Ishikawa (cell line): Measurements from ENCODE around the gene SIGLEC12.

ENCODE experiments used
- CEBPB ChIP-seq: IDR thresholded peaks from 2 replicates; pipeline ENCODE4 v1.6.1; 2012
- CREB1 ChIP-seq: IDR thresholded peaks from 2 replicates; pipeline ENCODE4 v1.6.1; 2012; ENCODE audit warnings: low read depth
- EGR1 ChIP-seq: IDR thresholded peaks from 2 replicates; pipeline ENCODE4 v1.6.1; 2012
- EP300 ChIP-seq: IDR thresholded peaks from 2 replicates; pipeline ENCODE4 v1.6.1; 2012; ENCODE audit warnings: borderline replicate concordance
- FOXM1 ChIP-seq: IDR thresholded peaks from 2 replicates; pipeline ENCODE4 v1.6.1; 2012; ENCODE audit warnings: low read depth, borderline replicate concordance
- MAX ChIP-seq: IDR thresholded peaks from 2 replicates; pipeline ENCODE4 v1.6.1; 2012
- NFIC ChIP-seq: IDR thresholded peaks from 2 replicates; pipeline ENCODE4 v1.6.1; 2012
- RAD21 ChIP-seq: IDR thresholded peaks from 2 replicates; pipeline ENCODE4 v1.6.1; 2012; ENCODE audit warnings: low read depth
- REST ChIP-seq: IDR thresholded peaks from 2 replicates; pipeline ENCODE4 v1.6.1; 2012; ENCODE audit warnings: low read depth, mild to moderate bottlenecking
- TAF1 ChIP-seq: IDR thresholded peaks from 2 replicates; pipeline ENCODE4 v1.6.1; 2012; ENCODE audit warnings: low read depth, mild to moderate bottlenecking
- TCF12 ChIP-seq: IDR thresholded peaks from 2 replicates; pipeline ENCODE4 v1.6.1; 2012; ENCODE audit warnings: low read depth
- TEAD4 ChIP-seq: IDR thresholded peaks from 2 replicates; pipeline ENCODE4 v1.6.1; 2012
- USF1 ChIP-seq: IDR thresholded peaks from 2 replicates; pipeline ENCODE4 v1.6.1; 2012
- YY1 ChIP-seq: IDR thresholded peaks from 2 replicates; pipeline ENCODE4 v1.6.1; 2012; ENCODE audit warnings: low read depth
- ZBTB7A ChIP-seq: IDR thresholded peaks from 2 replicates; pipeline ENCODE4 v1.6.1; 2012; ENCODE audit warnings: low read depth

The SIGLEC12 gene

GRCh38 chr19:51461723-51462161 is 39.9 kb downstream of the SIGLEC12 start:
- TF ChIP-seq CREB1 (no peak), CEBPB (no peak), FOXM1 (no peak), NFIC (no peak), EGR1 (no peak)

DNA sequence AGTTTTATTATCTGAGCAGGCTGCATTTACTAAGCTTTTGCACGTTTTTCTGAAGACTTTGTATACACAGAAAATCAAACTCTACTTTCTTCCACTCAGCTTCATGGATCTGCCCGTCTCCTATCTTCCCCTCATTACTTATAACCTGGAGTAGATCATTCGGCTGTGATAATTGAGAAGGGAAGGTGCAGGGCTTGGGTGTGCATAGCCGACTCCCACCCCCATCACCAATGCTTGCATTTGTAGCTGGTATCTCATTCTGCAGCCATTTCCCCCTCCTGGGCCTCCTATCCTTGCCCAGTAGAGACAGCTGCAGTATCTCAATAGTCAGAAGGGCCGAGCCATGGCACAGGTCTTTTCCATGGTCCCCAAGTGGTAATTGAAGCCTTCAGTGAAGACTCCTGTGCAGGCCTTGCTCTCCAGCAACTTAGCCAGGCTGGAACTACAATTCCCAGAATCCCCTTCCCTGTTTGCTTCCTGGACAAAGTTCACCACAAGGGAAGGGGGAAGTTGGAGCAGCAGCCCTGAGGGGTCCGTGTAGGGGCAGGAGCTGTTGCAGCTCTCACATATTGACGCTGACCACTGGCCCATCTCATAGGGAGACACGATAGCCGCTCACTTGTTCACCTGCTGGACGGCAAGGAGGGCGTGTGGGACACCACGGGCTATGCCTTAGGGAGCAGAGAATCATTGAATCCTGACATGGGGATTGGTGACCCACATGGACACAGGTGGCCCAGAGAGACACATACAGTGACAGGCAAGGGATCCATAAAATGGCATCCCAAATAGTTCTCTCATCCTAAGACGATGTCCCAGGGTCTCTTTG is 41.2 kb downstream of the SIGLEC12 start:
- TF ChIP-seq USF1 (no peak), EP300 (no peak), NFIC (no peak), FOXM1 (no peak), CREB1 (no peak), TCF12 (no peak), REST (no peak), TEAD4 (no peak), TAF1 (no peak), EGR1 (no peak), ZBTB7A (no peak), MAX (no peak), CEBPB (no peak), YY1 (no peak), RAD21 (no peak)

DNA sequence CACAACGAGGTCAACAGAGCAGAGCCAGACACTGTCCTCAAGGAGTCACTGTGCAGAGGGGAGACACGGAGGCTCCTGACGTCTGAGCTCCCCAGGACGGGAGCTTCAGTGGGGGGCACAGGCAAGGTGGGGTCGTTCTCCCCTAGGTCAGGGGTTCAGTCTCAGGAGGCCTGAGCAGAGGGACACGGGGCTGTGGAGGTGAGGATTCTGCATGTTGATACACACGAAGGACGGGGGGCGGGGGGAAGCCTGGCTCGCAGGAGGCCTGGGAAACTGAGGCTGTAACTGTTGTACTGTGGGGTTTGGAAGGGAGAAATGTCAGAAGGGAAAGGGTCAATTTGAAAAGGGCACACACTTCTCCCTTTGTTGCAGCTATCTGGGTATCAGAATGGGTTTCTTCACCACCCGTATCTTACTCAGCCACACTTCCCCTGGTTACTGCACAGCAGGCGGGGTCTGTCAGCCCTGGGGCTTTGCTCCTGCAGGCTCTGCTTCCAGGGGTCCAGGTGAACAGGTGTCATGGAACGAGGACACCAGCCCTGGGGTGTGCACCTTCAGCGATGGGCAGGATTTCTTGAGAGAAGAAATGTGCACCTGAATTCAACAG is 42.6 kb downstream of the SIGLEC12 start:
- TF ChIP-seq YY1 (no peak), USF1 (no peak), ZBTB7A (no peak)

DNA sequence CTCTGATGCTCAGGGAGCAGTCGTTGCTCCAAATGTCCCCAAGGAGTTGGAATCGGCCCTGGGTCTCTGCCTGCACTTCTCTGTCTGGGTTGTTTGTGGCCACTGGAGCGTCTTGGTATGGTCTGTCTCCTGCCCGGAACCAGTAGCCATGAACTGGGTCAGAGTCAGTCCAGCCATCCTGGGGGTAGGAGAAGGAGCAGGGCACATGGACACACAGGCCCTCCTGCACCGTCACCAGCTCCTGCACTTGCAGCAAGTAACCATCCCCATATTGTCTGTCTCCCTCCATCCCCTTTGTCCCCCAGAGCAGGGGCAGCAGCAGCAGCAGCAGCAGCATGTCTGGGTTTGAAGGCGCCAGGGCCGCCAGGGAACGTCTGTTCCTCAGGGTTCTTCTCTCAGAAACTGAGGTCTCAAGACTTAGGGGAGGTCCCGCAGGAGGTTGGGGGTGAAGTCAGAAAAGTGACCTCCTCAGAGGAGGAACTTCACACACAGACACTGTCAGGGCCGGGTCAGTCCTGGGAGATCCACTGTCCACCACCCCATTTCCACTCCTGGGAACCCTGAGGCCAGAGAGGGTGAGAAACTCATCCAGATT is 43.5 kb downstream of the SIGLEC12 start, which contains the start of gene SIGLEC8:
Gene SIGLEC8, minus strand, starts transcription at position 404 of the 595 bp plus-strand sequence. Its CDS starts 67 bp downstream, at position 337.
- TF ChIP-seq YY1 (no peak), TEAD4 (no peak), CREB1 (no peak), REST (no peak), EP300 (no peak), EGR1 (no peak), MAX (no peak)

DNA sequence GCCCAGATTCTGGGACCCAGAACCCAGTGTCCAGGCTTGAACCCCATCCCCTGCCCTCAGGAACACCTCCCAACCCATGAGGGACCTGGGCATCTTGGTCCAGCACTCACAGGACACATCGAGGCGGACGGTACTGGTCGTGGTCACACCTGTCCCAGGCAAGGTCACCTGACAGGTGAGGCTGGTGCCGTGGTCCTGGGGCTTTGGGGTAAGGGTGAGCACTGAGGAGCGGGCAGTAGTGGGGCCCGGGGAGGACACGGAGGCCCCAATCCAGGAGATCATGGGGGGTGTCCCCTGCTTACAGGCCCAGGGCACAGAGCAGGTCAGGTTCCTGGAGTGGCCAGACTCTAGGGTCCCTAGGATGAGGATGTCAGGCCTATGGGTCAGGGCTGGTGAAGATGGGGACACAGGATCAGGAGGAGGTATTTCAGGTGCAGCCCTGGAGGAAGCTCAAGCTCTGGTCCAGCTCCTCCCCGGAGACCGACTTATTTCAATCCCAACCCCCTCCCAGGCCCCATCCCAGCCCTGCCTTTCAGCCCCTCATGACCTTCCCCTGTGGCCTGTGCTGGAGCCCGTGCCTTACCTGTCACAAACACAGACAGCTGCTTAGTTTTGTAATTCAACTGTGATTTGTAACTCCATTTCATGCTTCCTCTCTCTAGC is 44.1 kb downstream of the SIGLEC12 start:
- TF ChIP-seq NFIC (no peak), USF1 (no peak), MAX (no peak), CEBPB (no peak)
